Upper lobe of right lung (tissue), 1 donor: ENCODE results near the gene ZFX. TPM values are rescaled to one million over a fixed set of nuclear protein-coding genes. Genes with fewer than 3 reads are reported as not detected.

Source experiments
- ATAC-seq: fragments of 200-7000 bp; cut with Tn5 transposase; one replicate; pipeline ENCODE4 v1.9.1; 2020; ENCODE audit warnings: mild to moderate bottlenecking, moderate library complexity
- DNase-seq: peaks from one replicate; pipeline ENCODE4 v3.0.0-alpha.2; 2020
- H3K27ac ChIP-seq: fragments of 200-600 bp; one replicate; pipeline ENCODE4 v1.8.0; 2022
- H3K27me3 ChIP-seq: fragments of 200-600 bp; one replicate; pipeline ENCODE4 v1.8.0; 2022; ENCODE audit warnings: mild to moderate bottlenecking
- H3K36me3 ChIP-seq: fragments of 200-600 bp; one replicate; pipeline ENCODE4 v1.8.0; 2022
- H3K4me1 ChIP-seq: fragments of 200-600 bp; one replicate; pipeline ENCODE4 v1.8.0; 2022
- H3K4me3 ChIP-seq: fragments of 200-600 bp; one replicate; pipeline ENCODE4 v1.8.0; 2022; ENCODE audit warnings: mild to moderate bottlenecking
- H3K9me3 ChIP-seq: fragments of 200-600 bp; one replicate; pipeline ENCODE4 v1.8.0; 2022
- CTCF ChIP-seq: fragments of 200-600 bp; IDR thresholded peaks from one replicate; pipeline ENCODE4 v1.8.0; 2022; ENCODE audit warnings: antibody characterized with exemption
- intact Hi-C: fragments of 100-400 bp; cut with DNase I; formaldehyde crosslinking; loops from one replicate; pipeline ENCODE4 v1.11.0; 2022
- total RNA-seq: library from RNA; stranded (reverse); fragmentation: NEBNext Ultra II Directional; extraction: Animal tissue kit (Norgen Biotek cat#: 25700); gene quantifications from one replicate; pipeline ENCODE4 v1.2.1, GENCODE V29; 2021
- donor health status: DM: no; HTN: yes; CAD: no; lungs with severe emphysema.

Gene ZFX
- total RNA-seq, 1 donor from 2014 or later, result 41.5 TPM

GRCh38 chrX:24203072-24203808 is 53.7 kb downstream of the ZFX start:
- H3K9me3 ChIP-seq, result no peaks in the 10 kb centered on the region
- intact Hi-C loops, result no loop called here

GRCh38 chrX:24204331-24204730 is 54.8 kb downstream of the ZFX start:
- Histone ChIP-seq H3K36me3 (peaks cover 18% of the 10 kb centered on the region), H3K27me3 (no peaks in the 10 kb centered on the region), H3K9me3 (no peaks in the 10 kb centered on the region), H3K4me3 (no peak overlapping the region), H3K27ac (no peak overlapping the region), H3K4me1 (peaks cover 3% of the 10 kb centered on the region)
- DNase-seq (no peak), ATAC-seq (no peak)
- TF ChIP-seq CTCF, result no peak
- intact Hi-C loops, result no loop called here

More at GRCh38 chrX:24203072-24203808, 53.7 kb downstream of the ZFX start:
- DNase-seq (no peak), ATAC-seq (no peak)
- H3K36me3 ChIP-seq, result peaks cover 8% of the 10 kb centered on the region
- H3K4me1 ChIP-seq, result peaks cover 3% of the 10 kb centered on the region
- no peak for TF ChIP-seq CTCF
- H3K4me3 ChIP-seq, result no peak overlapping the region
- no peaks in the 10 kb centered on the region for H3K27me3 ChIP-seq
- no peak overlapping the region for H3K27ac ChIP-seq

GRCh38 chrX:24204958-24205357 is 55.4 kb downstream of the ZFX start:
- DNase-seq, result no peak
- H3K36me3 ChIP-seq, result peaks cover 24% of the 10 kb centered on the region
- no peak for TF ChIP-seq CTCF
- H3K27me3 ChIP-seq, result no peaks in the 10 kb centered on the region
- H3K27ac ChIP-seq, result no peak overlapping the region
- no peaks in the 10 kb centered on the region for H3K9me3 ChIP-seq
- H3K4me1 ChIP-seq, result peaks cover 3% of the 10 kb centered on the region
- no peak overlapping the region for H3K4me3 ChIP-seq
- ATAC-seq, result no peak
- intact Hi-C loops, result no loop called here

GRCh38 chrX:24207826-24208225 is 58.3 kb downstream of the ZFX start:
- no peak for DNase-seq
- TF ChIP-seq CTCF, result no peak
- no peak overlapping the region for H3K27ac ChIP-seq
- no peak for ATAC-seq
- H3K36me3 ChIP-seq, result peaks cover 41% of the 10 kb centered on the region
- intact Hi-C loops, result no loop called here
- no peaks in the 10 kb centered on the region for H3K9me3 ChIP-seq
- no peaks in the 10 kb centered on the region for H3K27me3 ChIP-seq
- H3K4me1 ChIP-seq, result peaks cover 3% of the 10 kb centered on the region
- no peak overlapping the region for H3K4me3 ChIP-seq

- no peak for ATAC-seq
- intact Hi-C loops, result no loop called here
Measured at GRCh38 chrX:24208496-24209240, 59.1 kb downstream of the ZFX start.

More at GRCh38 chrX:24208496-24209240, 59.1 kb downstream of the ZFX start:
- H3K4me1 ChIP-seq, result peaks cover 3% of the 10 kb centered on the region
- H3K4me3 ChIP-seq, result no peak overlapping the region
- no peak for DNase-seq
- H3K36me3 ChIP-seq, result peaks cover 41% of the 10 kb centered on the region
- H3K9me3 ChIP-seq, result no peaks in the 10 kb centered on the region
- no peaks in the 10 kb centered on the region for H3K27me3 ChIP-seq
- no peak for TF ChIP-seq CTCF
- H3K27ac ChIP-seq, result no peak overlapping the region
